Small intestine (tissue), 16 donors: ENCODE data around the gene MMP27. TPM values are rescaled to one million over a fixed set of nuclear protein-coding genes. Genes with fewer than 3 reads are reported as not detected.
"Not testable (repeated sequence)": the region's sequence is repeated elsewhere in the genome, so short reads cannot be mapped to it uniquely, and the experiment has no call there.

ENCODE experiments used
- DNase-seq, 2 donors: peaks; one replicate each; pipeline versions ENCODE4 v3.0.0 to v3.0.0-alpha.2; 2013
- FAIRE-seq: peaks from 2 replicates; lab custom pipeline; 2012; peaks lifted over from hg19 to GRCh38; lab: Jason Lieb, UNC
- H3K27ac ChIP-seq, 3 donors: one replicate each; pipeline ENCODE4 v1.5.1; 2013; ENCODE audit warnings: low read length in 2 of 3, mild to moderate bottlenecking in 2 of 3, control low read depth in 1 of 3, inconsistent platforms in 1 of 3, low read depth in 1 of 3, moderate library complexity in 1 of 3
- H3K27me3 ChIP-seq, 3 donors: one replicate each; pipeline ENCODE4 v1.6.1; 2013; ENCODE audit warnings: low read length in 3 of 3, inconsistent platforms in 1 of 3; ENCODE audit not compliant: control insufficient read depth in 3 of 3, insufficient read depth in 3 of 3
- H3K36me3 ChIP-seq, 3 donors: one replicate each; pipeline ENCODE4 v1.6.1; 2013; ENCODE audit warnings: low read length in 3 of 3, inconsistent platforms in 1 of 3, low read depth in 1 of 3, mild to moderate bottlenecking in 1 of 3, moderate library complexity in 1 of 3; ENCODE audit not compliant: control insufficient read depth in 3 of 3, insufficient read depth in 2 of 3
- H3K4me1 ChIP-seq, 3 donors: one replicate each; pipeline ENCODE4 v1.6.1; 2013; ENCODE audit warnings: low read length in 2 of 3, inconsistent platforms in 1 of 3, low read depth in 1 of 3, mild to moderate bottlenecking in 1 of 3, moderate library complexity in 1 of 3; ENCODE audit not compliant: control insufficient read depth in 3 of 3, insufficient read depth in 2 of 3
- H3K4me3 ChIP-seq, 3 donors: one replicate each; pipeline ENCODE4 v1.5.1; 2013; ENCODE audit warnings: low read length in 3 of 3, control low read depth in 1 of 3, inconsistent platforms in 1 of 3, low read depth in 1 of 3, mild to moderate bottlenecking in 1 of 3, moderate library complexity in 1 of 3
- H3K9me3 ChIP-seq, 2 donors: one replicate each; pipeline ENCODE4 v1.6.1; 2013; ENCODE audit warnings: low read depth in 1 of 2, low read length in 1 of 2; ENCODE audit not compliant: control insufficient read depth in 2 of 2, insufficient read depth in 1 of 2
- WGBS, 3 donors: extraction: QIAGEN DNeasy Blood & Tissue Kit; methylation state at CpG; one replicate each; pipeline ENCODE4 v1.1.7; 2013; 5-methylcytosine and 5-hydroxymethylcytosine counted together
- long read RNA-seq, 10 donors: transcript quantifications; one replicate each; lab custom pipeline, GENCODE V29; 2026
- polyA plus RNA-seq, 4 donors: library from polyadenylated mRNA; stranded (reverse) in 3 of 4; unstranded in 1 of 4; fragments of 200-250 nt in 3 of 4; fragments of 120-200 nt in 1 of 4; gene quantifications; one replicate each; pipeline versions ENCODE4 v1.2.1 to v1.2.3, GENCODE V29; 2013
- donor health status: healthy with polysubstance abuse.
- donor health status: control.
- donor health status: control.
- donor health status: Bipolar disorder and iron deficiency.
- donor health status: healthy.

Gene MMP27
- polyA plus RNA-seq = under 1 TPM in 2 of 4 donors, not detected in 2; 0.06 to 0.21 TPM
- long read RNA-seq, donor 1 = 0 reads
- long read RNA-seq, donor 2 = 0 reads
- long read RNA-seq, donor 3 = 0 reads
- long read RNA-seq, donor 4 = 0 reads
- long read RNA-seq, donor 5 = 0 reads
- long read RNA-seq, donor 6, partial matches to known transcripts = 0 of 1 reads
- long read RNA-seq, donor 6, other reads (novel, unspliced or antisense) = 0 of 1 reads
- long read RNA-seq, donor 7 = 0 reads
- long read RNA-seq, donor 8 = 0 reads
- long read RNA-seq, donor 9 = 0 reads
- long read RNA-seq, donor 10 = 0 reads

DNA sequence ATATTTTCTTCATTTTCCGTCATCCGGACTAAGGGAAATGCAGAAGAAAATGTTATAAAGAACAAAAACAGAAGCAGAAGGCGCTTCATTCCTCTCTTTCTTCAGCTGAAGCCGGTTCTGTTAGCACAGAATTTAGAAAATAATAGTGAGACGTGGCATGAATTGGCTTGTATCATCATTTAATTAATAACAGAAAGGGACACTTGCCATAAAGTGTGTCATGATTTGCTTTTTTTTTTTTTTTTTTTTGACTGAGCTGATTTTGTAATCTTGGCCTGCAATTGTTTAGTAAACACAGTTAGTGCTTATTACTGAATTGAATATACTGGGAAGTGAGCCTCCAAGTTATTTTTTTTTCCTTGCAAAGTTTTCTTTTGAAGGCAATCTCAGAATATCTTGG, at the start of gene MMP27:
TSS of gene MMP27 (minus strand) at position 144 of the 400 bp plus-strand sequence. CDS start at position 89, 55 bp downstream.
- DNase-seq (no peak), FAIRE-seq (no peak)
- Histone ChIP-seq H3K36me3 (no peaks in the 10 kb centered on the region), H3K4me1 (peaks cover 0 to 2% (median 0%) of the 10 kb centered on the region in 3 donors), H3K27ac (peak within 1 kb of the TSS in 1 of 3 donors; percentile 27), H3K4me3 (no peak within 1 kb of the TSS), H3K9me3 (no peaks in the 10 kb centered on the region), H3K27me3 (peaks cover 0 to 2% (median 0%) of the 10 kb centered on the region in 3 donors)
- 61 to 63% (median 62%) methylated on average over 5 of the region's 5 CpGs for WGBS, 3 donors

GRCh38 chr11:102753267-102753666, 47.7 kb upstream of the MMP27 start:
- no peak for DNase-seq
- Histone ChIP-seq H3K27ac (no peak overlapping the region), H3K27me3 (no peaks in the 10 kb centered on the region), H3K9me3 (no peaks in the 10 kb centered on the region), H3K4me3 (no peak overlapping the region), H3K36me3 (no peaks in the 10 kb centered on the region), H3K4me1 (no peaks in the 10 kb centered on the region)
- FAIRE-seq = no peak
- 96 to 100% (median 98%) methylated on average over 1 of the region's 1 CpG for WGBS, 3 donors

GRCh38 chr11:102751673-102752072, 46.1 kb upstream of the MMP27 start:
- Histone ChIP-seq H3K27ac (no peak overlapping the region), H3K4me3 (no peak overlapping the region), H3K27me3 (no peaks in the 10 kb centered on the region), H3K4me1 (no peaks in the 10 kb centered on the region), H3K36me3 (no peaks in the 10 kb centered on the region), H3K9me3 (no peaks in the 10 kb centered on the region)
- FAIRE-seq = no peak
- DNase-seq = no peak

GRCh38 chr11:102749101-102749722, 43.6 kb upstream of the MMP27 start:
- Histone ChIP-seq H3K4me1 (no peaks in the 10 kb centered on the region), H3K27me3 (no peaks in the 10 kb centered on the region), H3K9me3 (no peaks in the 10 kb centered on the region), H3K27ac (no peak overlapping the region), H3K4me3 (no peak overlapping the region), H3K36me3 (no peaks in the 10 kb centered on the region)
- FAIRE-seq (no peak), DNase-seq (no peak)

DNA sequence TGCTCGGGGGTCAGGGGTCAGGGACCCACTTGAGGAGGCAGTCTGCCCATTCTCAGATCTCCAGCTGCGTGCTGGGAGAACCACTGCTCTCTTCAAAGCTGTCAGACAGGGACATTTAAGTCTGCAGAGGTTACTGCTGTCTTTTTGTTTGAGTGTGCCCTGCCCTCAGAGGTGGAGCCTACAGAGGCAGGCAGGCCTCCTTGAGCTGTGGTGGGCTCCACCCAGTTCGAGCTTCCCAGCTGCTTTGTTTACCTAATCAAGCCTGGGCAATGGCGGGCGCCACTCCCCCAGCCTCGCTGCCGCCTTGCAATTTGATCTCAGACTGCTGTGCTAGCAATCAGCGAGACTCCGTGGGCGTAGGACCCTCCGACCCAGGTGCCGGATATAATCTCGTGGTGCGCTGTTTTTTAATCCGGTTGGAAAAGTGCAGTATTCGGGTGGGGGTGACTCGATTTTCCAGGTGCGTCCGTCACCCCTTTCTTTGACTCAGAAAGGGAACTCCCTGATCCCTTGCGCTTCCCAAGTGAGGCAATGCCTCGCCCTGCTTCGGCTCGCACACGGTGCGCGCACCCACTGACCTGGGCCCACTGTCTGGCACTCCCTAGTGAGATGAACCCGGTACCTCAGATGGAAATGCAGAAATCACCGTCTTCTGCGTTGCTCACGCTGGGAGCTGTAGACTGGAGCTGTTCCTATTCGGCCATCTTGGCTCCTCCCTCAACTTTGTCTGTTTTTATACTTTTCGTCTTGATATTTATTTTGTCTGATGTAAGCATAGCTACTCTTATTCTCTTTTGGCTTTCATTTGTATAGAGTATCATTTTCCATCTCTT, 41.4 kb upstream of the MMP27 start:
- 72 to 82% (median 78%) methylated on average over 23 to 32 of the region's 32 CpGs for WGBS, 3 donors
- not testable (repeated sequence) for H3K27me3 ChIP-seq, FAIRE-seq, H3K36me3 ChIP-seq, DNase-seq, H3K27ac ChIP-seq, H3K4me3 ChIP-seq, H3K9me3 ChIP-seq, H3K4me1 ChIP-seq

DNA sequence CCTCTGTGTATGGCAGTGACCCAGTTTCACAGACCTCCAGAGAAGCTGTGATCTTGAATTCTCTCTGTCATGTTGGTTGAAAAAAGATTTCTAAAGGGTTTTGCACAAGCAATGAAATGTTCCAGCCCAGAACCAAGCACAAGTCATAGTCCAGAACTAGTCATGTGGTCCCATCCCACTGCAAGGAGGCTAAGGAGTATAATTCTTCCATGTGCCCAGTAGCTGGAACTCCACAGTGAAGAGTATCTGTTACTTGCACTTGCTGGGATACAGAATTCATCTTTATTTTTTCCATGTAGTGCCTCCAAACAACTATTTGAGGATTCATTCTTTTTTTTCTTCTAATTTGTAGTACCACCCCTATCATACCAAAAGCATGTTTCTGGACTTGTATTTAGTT, 29.1 kb upstream of the MMP27 start:
- FAIRE-seq (no peak), DNase-seq (no peak)
- Histone ChIP-seq H3K4me1 (no peaks in the 10 kb centered on the region), H3K36me3 (no peaks in the 10 kb centered on the region), H3K27ac (no peak overlapping the region), H3K4me3 (no peak overlapping the region), H3K27me3 (no peaks in the 10 kb centered on the region), H3K9me3 (no peaks in the 10 kb centered on the region)

- peak; percentile 70 to 78 for DNase-seq
- no peak overlapping the region for H3K27ac ChIP-seq
- H3K36me3 ChIP-seq = no peaks in the 10 kb centered on the region
- WGBS, 3 donors = 39 to 57% (median 41%) methylated on average over 8 of the region's 8 CpGs
- H3K4me3 ChIP-seq = no peak overlapping the region
- no peaks in the 10 kb centered on the region for H3K9me3 ChIP-seq
- FAIRE-seq = no peak
- H3K27me3 ChIP-seq = no peaks in the 10 kb centered on the region
- no peaks in the 10 kb centered on the region for H3K4me1 ChIP-seq
These were observed 27.8 kb upstream of the MMP27 start for GRCh38 chr11:102733232-102733875.

DNA sequence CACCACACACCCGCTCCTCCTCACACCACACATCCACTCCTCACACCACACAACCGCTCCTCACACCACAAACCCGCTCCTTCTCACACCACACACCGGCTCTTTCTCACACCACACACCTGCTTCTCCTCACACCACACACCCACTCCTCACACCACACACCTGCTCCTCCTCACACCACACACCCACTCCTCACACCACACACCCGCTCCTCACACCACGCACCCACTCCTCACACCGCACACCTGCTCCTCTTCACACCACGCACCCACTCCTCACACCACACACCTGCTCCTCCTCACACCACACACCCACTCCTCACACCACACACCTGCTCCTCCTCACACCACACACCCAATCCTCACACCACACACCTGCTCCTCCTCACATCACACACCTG, 25.4 kb upstream of the MMP27 start:
- H3K4me3 ChIP-seq, H3K4me1 ChIP-seq, H3K27me3 ChIP-seq, H3K36me3 ChIP-seq, H3K9me3 ChIP-seq, DNase-seq: not testable (repeated sequence)
- FAIRE-seq = peak; percentile 57
- peak overlapping the region in 1 of 3 donors; percentile 26 for H3K27ac ChIP-seq
- WGBS, 3 donors = 55 to 63% (median 61%) methylated on average over 8 of the region's 8 CpGs
